NB4 (cell line): ENCODE data around the gene LDLRAD4.

Source experiments
- CTCF ChIP-seq: IDR thresholded peaks from one replicate; pipeline ENCODE4 v1.5.1; 2012; ENCODE audit warnings: low read depth, low read length
- MAX ChIP-seq: IDR thresholded peaks from 2 replicates; pipeline ENCODE4 v1.6.1; 2011; ENCODE audit warnings: low read depth, low read length

DNA sequence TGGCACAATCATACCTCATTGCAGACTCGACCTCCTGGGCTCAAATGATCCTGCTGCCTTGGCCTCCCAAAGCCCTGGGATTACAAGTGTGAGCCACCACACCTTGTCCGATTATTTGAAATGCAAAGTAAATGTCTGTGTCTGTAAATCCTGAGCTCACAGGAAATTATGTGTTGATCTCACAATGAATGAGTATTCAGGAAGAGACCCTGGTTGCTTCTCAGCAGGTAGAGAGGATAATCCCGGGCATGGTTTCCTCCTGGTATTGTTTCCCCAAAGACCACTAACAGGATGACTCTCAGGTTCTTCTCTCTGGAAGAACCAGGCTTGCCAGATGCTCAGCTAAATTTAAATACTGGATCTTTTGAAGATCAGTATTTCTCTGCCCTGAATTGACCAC lies 147.6 kb downstream of the LDLRAD4 start:
- TF ChIP-seq CTCF (no peak), MAX (no peak)
